ENCODE data around the gene PEAK1.

- TF ChIP-seq, protein P1, sequence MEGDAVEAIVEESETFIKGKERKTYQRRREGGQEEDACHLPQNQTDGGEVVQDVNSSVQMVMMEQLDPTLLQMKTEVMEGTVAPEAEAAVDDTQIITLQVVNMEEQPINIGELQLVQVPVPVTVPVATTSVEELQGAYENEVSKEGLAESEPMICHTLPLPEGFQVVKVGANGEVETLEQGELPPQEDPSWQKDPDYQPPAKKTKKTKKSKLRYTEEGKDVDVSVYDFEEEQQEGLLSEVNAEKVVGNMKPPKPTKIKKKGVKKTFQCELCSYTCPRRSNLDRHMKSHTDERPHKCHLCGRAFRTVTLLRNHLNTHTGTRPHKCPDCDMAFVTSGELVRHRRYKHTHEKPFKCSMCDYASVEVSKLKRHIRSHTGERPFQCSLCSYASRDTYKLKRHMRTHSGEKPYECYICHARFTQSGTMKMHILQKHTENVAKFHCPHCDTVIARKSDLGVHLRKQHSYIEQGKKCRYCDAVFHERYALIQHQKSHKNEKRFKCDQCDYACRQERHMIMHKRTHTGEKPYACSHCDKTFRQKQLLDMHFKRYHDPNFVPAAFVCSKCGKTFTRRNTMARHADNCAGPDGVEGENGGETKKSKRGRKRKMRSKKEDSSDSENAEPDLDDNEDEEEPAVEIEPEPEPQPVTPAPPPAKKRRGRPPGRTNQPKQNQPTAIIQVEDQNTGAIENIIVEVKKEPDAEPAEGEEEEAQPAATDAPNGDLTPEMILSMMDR (IDR thresholded peaks at IDR 0.05), result no peak
- TF ChIP-seq POLR2A (IDR thresholded peaks at IDR 0.05), result no peak
Observed at GRCh38 chr15:77081971-77082370, 337.9 kb downstream of the PEAK1 start.
